Measurements from ENCODE around the gene NFATC3.
"Not testable (repeated sequence)": the region's sequence is repeated elsewhere in the genome, so short reads cannot be mapped to it uniquely, and the experiment has no call there.

Gene NFATC3

GRCh38 chr16:68116256-68116867 lies 31.2 kb downstream of the NFATC3 start:
- DNase-seq (ENCODE audit: low spot score): no peak

GRCh38 chr16:68117884-68118283 lies 32.7 kb downstream of the NFATC3 start:
- DNase-seq (ENCODE audit: low spot score): no peak

DNA sequence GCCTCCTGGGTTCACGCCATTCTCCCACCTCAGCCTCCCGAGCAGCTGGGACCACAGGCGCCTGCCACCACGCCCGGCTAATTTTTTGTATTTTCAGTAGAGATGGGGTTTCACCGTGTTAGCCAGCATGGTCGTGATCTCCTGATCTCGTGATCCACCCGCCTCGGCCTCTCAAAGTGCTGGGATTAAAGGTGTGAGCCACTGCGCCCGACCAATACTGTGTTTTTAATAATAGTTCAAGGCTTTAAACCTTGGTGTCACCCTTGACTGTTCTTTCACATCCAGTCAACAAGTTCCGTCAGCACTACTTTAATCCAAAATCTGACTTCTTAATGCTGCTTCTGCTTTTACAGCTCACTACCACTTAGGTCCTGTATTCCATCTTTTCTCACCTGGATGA lies 33.8 kb downstream of the NFATC3 start:
- not testable (repeated sequence) for DNase-seq (ENCODE audit: low spot score)

- DNase-seq (ENCODE audit: low spot score): not testable (repeated sequence)
Measured at GRCh38 chr16:68120496-68120895, 35.3 kb downstream of the NFATC3 start.

- DNase-seq (ENCODE audit: low spot score): no peak
Measured at GRCh38 chr16:68126395-68126794, 41.2 kb downstream of the NFATC3 start.

DNA sequence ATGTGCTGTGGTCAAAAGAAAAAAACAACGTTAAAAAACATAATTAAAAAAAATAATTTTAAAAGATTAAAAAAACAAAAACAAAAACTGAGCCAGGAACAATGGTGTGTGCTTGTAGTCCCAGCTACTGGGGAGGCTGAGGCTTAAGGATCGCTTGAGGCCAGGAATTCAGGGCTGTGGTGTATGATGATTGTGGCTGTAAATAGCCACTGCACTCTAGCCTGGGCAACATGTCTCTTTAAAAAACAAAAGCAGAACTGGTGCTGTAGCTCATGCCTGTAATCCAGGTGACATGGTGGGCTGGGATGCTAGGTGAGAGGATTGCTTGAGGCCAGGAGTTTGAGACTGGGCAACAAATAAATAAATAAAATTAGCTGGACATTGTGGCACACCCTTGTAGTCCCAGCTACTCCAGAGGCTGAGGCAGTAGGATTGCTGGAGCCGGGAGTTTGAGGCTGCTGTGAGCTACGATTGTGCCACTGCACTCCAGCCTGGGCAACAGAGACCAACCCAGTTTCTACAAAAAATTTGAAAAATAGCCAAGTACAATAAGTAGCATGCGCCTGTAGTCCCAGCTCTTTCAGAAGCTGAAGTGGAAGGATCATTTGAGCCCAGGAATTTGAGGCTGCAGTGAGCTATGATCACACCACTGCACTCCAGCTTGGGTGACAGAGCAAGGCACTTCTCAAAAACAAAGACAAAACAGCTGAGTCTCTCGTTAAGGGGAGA lies 43.6 kb downstream of the NFATC3 start:
- no peak for DNase-seq (ENCODE audit: low spot score)

- no peak for DNase-seq (ENCODE audit: low spot score)
Measured at GRCh38 chr16:68130520-68130919, 45.4 kb downstream of the NFATC3 start.

GRCh38 chr16:68131813-68132706 lies 46.9 kb downstream of the NFATC3 start:
- no peak for DNase-seq (ENCODE audit: low spot score)

DNA sequence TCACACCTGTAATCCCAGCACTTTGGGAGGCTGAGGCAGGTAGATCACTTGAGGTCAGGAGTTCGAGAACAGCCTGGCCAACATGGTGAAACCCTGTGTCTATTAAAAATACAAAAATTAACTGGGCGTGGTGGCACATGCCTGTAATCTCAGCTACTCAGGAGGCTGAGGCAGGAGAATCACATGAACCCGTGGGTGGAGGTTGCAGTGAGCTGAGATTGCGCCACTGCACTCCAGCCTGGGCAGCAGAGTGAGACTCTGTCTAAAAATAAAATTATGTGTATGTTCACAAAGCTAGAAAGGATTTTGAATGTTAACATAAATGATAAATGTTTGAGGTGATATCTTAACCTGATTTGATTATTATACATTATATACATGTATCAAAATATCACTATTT lies 47.8 kb downstream of the NFATC3 start:
- DNase-seq (ENCODE audit: low spot score): not testable (repeated sequence)

DNA sequence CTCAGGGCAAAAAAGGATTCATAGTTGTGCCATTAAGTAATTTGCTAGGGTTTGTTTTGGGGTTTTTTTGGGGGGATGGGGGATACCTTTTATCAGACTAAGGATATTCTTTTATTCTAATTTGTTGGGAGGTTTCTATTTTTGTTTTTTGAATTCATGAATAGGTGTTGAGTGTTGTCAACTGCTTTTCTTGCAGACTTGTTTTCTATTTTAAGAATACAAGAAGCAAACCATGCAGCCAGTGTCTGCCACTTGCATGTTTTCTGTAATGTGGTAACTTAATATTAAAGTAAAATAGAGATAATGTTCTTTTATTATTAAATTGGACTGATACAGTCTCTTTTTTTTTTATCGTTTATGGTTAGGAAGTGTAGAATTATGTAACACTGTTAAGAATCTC lies 49.5 kb downstream of the NFATC3 start:
- DNase-seq (ENCODE audit: low spot score): no peak

DNA sequence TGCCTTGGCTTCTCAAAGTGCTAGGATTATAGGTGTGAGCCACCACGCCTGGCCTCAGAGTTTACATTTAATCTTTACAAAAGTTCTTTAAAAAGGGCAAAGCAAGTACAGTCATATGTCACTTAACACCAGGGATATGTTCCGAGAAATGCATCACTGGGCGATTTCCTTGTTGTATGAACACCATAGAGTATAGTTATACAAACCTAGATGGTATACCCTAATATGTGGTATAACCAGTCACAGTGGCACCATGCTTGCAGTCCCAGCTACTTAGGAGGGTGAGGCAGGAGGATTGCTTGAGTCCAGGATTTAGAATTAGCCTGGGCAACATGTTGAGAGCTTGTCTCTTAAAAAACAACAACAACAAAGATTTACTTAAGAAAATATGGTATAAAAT lies 51.3 kb downstream of the NFATC3 start:
- DNase-seq (ENCODE audit: low spot score): no peak

- no peak for DNase-seq (ENCODE audit: low spot score)
Measured at GRCh38 chr16:68144008-68144407, 58.8 kb downstream of the NFATC3 start.

- no peak for DNase-seq (ENCODE audit: low spot score)
Measured at GRCh38 chr16:68146585-68146984, 61.4 kb downstream of the NFATC3 start.

- no peak for DNase-seq (ENCODE audit: low spot score)
Measured at GRCh38 chr16:68147444-68147843, 62.3 kb downstream of the NFATC3 start.

DNA sequence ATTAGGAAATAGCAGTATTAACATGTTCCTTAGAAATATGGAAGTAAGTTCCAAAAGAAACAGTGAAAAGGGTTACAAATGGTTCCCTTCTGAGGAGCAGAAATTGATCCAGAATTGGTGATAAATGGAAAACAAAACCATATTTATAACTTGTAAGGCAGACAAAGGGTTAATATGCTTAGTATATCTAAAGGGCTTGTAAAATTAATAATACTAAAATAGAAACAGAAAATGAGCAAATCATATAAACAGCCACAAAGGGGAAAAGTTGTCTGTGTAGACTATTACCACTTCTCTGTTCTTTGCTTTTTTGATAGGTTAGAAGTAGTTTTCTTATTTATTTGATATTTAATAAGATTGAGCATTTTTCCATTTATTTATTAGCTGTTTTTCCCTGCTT lies 64.4 kb downstream of the NFATC3 start:
- DNase-seq (ENCODE audit: low spot score): no peak

DNA sequence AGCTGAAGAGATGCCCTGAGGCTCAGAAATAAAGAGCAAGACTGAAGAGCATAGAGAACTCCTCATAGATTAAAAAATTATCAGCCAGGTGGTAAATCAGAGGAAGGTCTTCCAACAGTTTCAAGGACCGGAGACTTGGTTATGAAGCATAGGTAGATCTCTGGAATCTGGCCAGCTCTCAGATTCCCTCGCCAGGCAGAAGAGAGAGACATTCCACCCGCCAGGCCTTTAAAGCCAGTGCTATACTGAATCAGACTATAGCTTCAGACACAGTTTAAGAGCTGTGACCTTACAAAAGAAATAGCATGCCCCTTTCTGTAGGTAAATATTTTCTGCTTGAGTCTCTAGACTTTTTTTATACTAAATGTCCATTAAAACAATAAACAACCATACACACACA lies 70.3 kb downstream of the NFATC3 start:
- DNase-seq (ENCODE audit: low spot score): no peak

DNA sequence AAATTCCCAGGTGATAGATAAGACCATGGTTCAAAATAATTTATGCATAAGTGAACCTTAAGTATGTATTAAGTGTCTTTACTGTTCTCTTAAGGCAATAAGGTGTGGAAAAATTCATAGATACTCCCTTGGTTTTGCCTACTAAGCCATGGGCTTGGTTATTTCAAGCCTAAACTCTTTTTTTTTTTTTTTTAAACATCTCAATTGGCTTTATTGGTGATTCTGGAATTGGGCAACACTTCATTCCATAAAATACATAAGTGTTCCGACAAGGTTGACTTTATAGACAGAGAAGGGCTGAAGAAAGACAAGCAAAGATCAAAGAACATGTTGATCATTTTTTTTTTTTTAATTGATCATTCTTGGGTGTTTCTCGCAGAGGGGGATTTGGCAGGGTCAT lies 77.2 kb downstream of the NFATC3 start:
- no peak for DNase-seq (ENCODE audit: low spot score)

DNA sequence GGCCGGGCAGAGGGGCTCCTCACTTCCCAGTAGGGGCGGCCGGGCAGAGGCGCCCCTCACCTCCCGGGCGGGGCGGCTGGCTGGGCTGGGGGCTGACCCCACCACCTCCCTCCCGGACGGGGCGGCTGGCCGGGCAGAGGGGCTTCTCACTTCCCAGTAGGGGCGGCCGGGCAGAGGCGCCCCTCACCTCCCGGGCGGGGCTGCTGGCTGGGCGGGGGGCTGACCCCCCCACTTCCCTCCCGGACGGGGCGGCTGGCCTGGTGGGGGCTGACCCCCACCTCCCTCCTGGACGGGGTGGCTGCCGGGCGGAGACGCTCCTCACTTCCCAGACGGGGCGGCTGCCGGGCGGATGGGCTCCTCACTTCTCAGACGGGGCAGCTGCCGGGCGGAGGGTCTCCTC lies 78.1 kb downstream of the NFATC3 start:
- not testable (repeated sequence) for DNase-seq (ENCODE audit: low spot score)

DNA sequence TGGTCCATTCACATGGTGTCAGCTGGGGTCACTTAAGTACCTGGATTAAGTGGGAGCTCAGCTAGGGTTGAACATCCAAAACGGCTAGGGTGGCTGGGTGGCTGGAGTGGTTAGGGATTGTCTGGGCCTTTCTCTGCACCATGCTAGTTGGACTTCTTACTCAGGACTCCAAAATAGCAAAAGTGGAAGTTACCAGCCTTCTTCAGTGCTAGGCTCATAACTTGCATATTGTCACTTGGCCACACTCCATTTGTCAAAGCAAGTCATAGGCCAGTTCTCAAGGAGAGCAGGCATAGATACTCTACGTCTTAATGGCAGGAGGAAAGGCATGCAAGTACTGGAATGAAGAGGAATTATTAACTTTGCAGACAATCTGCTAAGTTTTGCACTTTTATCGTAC lies 81.1 kb downstream of the NFATC3 start:
- no peak for DNase-seq (ENCODE audit: low spot score)

GRCh38 chr16:68179196-68179795 lies 94.1 kb downstream of the NFATC3 start:
- no peak for DNase-seq (ENCODE audit: low spot score)

DNA sequence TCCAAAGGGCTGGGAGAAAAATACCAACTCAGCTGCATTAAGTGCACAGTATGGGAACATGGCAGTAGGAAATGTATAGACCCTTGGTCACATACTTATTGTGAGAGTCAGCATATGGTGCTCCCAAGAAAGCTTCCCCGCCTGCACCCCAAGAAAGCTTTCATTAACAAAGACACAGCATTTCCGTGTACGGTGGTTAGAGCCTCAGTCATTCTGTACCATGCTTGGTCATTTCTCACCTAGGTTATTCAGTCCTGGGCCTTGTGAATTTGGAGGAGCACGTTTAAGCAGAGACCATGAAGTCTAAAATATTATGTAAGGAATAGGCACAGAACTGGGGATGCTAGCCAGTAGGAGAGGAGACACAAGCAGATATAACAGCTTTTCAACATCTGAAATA lies 94.7 kb downstream of the NFATC3 start:
- no peak for DNase-seq (ENCODE audit: low spot score)

GRCh38 chr16:68183046-68183445 lies 97.9 kb downstream of the NFATC3 start:
- no peak for DNase-seq (ENCODE audit: low spot score)

GRCh38 chr16:68186877-68187276 lies 101.7 kb downstream of the NFATC3 start:
- DNase-seq (ENCODE audit: low spot score): no peak

All from left forelimb (tissue), 1 donor.